HEK293 (cell line): ENCODE results near the gene METTL25B.
A peak's percentile ranks its signal among the peaks of the same experiment; 100 is the strongest.

Experiments used
- CTCF ChIA-PET: fragments of 350-600 bp; formaldehyde crosslinking; extraction: SDS; loops from one replicate; lab custom pipeline; 2021; ENCODE audit warnings: antibody characterized with exemption; lab: Yijun Ruan, JAX
- POLR2A ChIA-PET: fragments of 300-600 bp; formaldehyde crosslinking; extraction: SDS; loops from one replicate; lab custom pipeline; 2020; ENCODE audit warnings: antibody characterized with exemption, inconsistent platforms; lab: Yijun Ruan, JAX
- H3K27ac ChIP-seq: fragments of 200-500 bp; sonication (Bioruptor generic); 2 replicates; pipeline ENCODE4 v1.5.1; 2014; ENCODE audit warnings: low read depth, low read length, control low read depth, inconsistent platforms; ENCODE audit errors: extremely low read depth
- H3K36me3 ChIP-seq, 2 experiments: fragments of 200-500 bp in 1 of 2; sonication (Bioruptor generic) in 1 of 2; 1 replicate in 1 of 2; 2 replicates in 1 of 2; pipeline ENCODE4 v1.5.1; 2014 to 2017; ENCODE audit warnings: inconsistent platforms in 2 of 2, low read length in 2 of 2; ENCODE audit not compliant: control insufficient read depth in 2 of 2, insufficient read depth in 1 of 2
- H3K4me1 ChIP-seq: fragments of 200-500 bp; sonication (Bioruptor generic); 2 replicates; pipeline ENCODE4 v1.5.1; 2014; ENCODE audit warnings: mild to moderate bottlenecking, low read length, inconsistent platforms; ENCODE audit not compliant: control insufficient read depth, insufficient read depth
- H3K4me3 ChIP-seq: 2 replicates; pipeline ENCODE4 v1.5.1; 2011; ENCODE audit warnings: low read depth, mild to moderate bottlenecking, control low read depth, low read length, moderate library complexity
- H3K9me3 ChIP-seq: fragments of 200-500 bp; sonication (Bioruptor generic); 2 replicates; pipeline ENCODE4 v1.5.1; 2014; ENCODE audit warnings: low read depth, low read length, inconsistent platforms; ENCODE audit not compliant: control insufficient read depth, insufficient read depth
- SCRT1 ChIP-seq: fragments of 450-650 bp; formaldehyde crosslinking; IDR thresholded peaks from 2 replicates; pipeline ENCODE4 v1.5.1; 2016; ENCODE audit warnings: missing biosample characterization, missing genetic modification characterization, borderline replicate concordance
- ZNF214 ChIP-seq: fragments of 450-650 bp; formaldehyde crosslinking; IDR thresholded peaks from 2 replicates; pipeline ENCODE4 v1.5.1; 2017; ENCODE audit warnings: missing biosample characterization, mild to moderate bottlenecking, missing genetic modification characterization, borderline replicate concordance
- ZNF223 ChIP-seq: fragments of 450-650 bp; formaldehyde crosslinking; IDR thresholded peaks from 2 replicates; pipeline ENCODE4 v1.5.1; 2016; ENCODE audit warnings: missing biosample characterization, missing genetic modification characterization
- ZNF366 ChIP-seq: fragments of 450-650 bp; formaldehyde crosslinking; conservative IDR thresholded peaks from 2 replicates; pipeline ENCODE4 v1.5.1; 2016; ENCODE audit warnings: missing biosample characterization, missing genetic modification characterization
- ZNF585B ChIP-seq: fragments of 450-650 bp; formaldehyde crosslinking; IDR thresholded peaks from 2 replicates; pipeline ENCODE4 v1.5.1; 2016; ENCODE audit warnings: missing biosample characterization, missing genetic modification characterization
- ZNF600 ChIP-seq: fragments of 450-650 bp; formaldehyde crosslinking; IDR thresholded peaks from 2 replicates; pipeline ENCODE4 v1.5.1; 2016; ENCODE audit warnings: missing biosample characterization, missing genetic modification characterization
- ZNF654 ChIP-seq: fragments of 450-650 bp; formaldehyde crosslinking; IDR thresholded peaks from 2 replicates; pipeline ENCODE4 v1.5.1; 2016; ENCODE audit warnings: low read depth, missing biosample characterization, missing genetic modification characterization
- ZNF660 ChIP-seq: fragments of 450-650 bp; IDR thresholded peaks from 2 replicates; pipeline ENCODE4 v1.5.1; 2018; ENCODE audit warnings: missing biosample characterization, mild to moderate bottlenecking, missing genetic modification characterization
- ZNF776 ChIP-seq: fragments of 450-650 bp; formaldehyde crosslinking; IDR thresholded peaks from 2 replicates; pipeline ENCODE4 v1.5.0; 2017; ENCODE audit warnings: missing biosample characterization, missing genetic modification characterization, borderline replicate concordance
- ZSCAN16 ChIP-seq: fragments of 450-650 bp; formaldehyde crosslinking; IDR thresholded peaks from 2 replicates; pipeline ENCODE4 v1.5.1; 2016; ENCODE audit warnings: missing biosample characterization, missing genetic modification characterization
- TF ChIP-seq, protein P1 (sequence below): fragments of 450-650 bp; formaldehyde crosslinking; IDR thresholded peaks from 2 replicates; pipeline ENCODE4 v1.5.1; 2016; ENCODE audit warnings: missing biosample characterization, missing genetic modification characterization
- TF ChIP-seq, protein P2 (sequence below): fragments of 450-650 bp; formaldehyde crosslinking; IDR thresholded peaks from 2 replicates; pipeline ENCODE4 v1.5.1; 2016; ENCODE audit warnings: missing biosample characterization, missing genetic modification characterization, borderline replicate concordance
- TF ChIP-seq, protein P3 (sequence below): fragments of 450-650 bp; formaldehyde crosslinking; IDR thresholded peaks from 2 replicates; pipeline ENCODE4 v1.5.1; 2016; ENCODE audit warnings: missing biosample characterization, missing genetic modification characterization
- TF ChIP-seq, protein P4 (sequence below): fragments of 450-650 bp; formaldehyde crosslinking; IDR thresholded peaks from 2 replicates; pipeline ENCODE4 v1.5.1; 2016; ENCODE audit warnings: missing biosample characterization, missing genetic modification characterization
- TF ChIP-seq, protein P5 (sequence below): fragments of 450-650 bp; formaldehyde crosslinking; IDR thresholded peaks from 2 replicates; pipeline ENCODE4 v1.5.0; 2017; ENCODE audit warnings: missing biosample characterization, missing genetic modification characterization, borderline replicate concordance

METTL25B gene

DNA sequence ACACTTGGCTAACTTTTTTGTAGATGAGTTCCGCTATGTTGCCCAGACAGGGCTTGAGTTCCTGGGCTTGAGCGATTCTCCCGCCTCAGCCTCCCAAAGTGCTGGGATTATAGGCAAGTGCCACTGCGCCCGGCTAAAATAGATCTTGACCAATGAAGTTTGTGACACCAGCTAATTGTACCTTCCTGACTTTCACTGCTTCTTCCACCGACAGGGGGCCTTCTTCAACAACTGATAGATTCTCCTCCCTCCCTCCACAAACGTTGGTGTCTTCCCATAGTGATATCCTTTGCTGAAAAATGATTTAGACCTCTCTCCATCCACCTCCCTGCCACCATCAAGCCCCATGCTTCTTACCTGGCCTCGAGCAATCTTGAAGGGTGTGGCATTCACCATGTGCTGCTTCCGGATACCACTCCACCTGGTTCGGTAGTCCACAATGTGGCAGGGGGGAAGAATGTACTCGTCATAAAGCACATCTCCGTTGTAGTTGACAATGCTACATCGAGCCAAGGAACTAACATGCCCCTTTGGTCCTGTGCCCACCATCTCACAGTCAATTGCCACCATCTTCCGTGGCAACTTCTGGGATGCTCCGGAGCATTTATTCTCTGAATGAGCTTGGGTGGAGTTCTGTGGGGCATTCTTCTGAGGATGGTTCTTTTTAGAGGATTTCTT is 1.6 kb upstream of the METTL25B start (continued):
- TF ChIP-seq, protein P1, sequence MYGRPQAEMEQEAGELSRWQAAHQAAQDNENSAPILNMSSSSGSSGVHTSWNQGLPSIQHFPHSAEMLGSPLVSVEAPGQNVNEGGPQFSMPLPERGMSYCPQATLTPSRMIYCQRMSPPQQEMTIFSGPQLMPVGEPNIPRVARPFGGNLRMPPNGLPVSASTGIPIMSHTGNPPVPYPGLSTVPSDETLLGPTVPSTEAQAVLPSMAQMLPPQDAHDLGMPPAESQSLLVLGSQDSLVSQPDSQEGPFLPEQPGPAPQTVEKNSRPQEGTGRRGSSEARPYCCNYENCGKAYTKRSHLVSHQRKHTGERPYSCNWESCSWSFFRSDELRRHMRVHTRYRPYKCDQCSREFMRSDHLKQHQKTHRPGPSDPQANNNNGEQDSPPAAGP (tag by site-specific recombination): peak; percentile 19; the same call in 1 of the 2 replicates
- TF ChIP-seq ZNF223 (no peak), ZNF585B (tag by site-specific recombination) (no peak), ZNF776 (tag by site-specific recombination) (no peak), ZNF654 (tag by site-specific recombination) (peak; percentile 81), ZNF660 (tag by site-specific recombination) (peak; percentile 34; the same call in 1 of the 2 replicates), ZNF214 (tag by site-specific recombination) (no peak)
- TF ChIP-seq, protein P2, sequence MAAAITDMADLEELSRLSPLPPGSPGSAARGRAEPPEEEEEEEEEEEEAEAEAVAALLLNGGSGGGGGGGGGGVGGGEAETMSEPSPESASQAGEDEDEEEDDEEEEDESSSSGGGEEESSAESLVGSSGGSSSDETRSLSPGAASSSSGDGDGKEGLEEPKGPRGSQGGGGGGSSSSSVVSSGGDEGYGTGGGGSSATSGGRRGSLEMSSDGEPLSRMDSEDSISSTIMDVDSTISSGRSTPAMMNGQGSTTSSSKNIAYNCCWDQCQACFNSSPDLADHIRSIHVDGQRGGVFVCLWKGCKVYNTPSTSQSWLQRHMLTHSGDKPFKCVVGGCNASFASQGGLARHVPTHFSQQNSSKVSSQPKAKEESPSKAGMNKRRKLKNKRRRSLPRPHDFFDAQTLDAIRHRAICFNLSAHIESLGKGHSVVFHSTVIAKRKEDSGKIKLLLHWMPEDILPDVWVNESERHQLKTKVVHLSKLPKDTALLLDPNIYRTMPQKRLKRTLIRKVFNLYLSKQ (tag by site-specific recombination): no peak
- TF ChIP-seq, protein P3, sequence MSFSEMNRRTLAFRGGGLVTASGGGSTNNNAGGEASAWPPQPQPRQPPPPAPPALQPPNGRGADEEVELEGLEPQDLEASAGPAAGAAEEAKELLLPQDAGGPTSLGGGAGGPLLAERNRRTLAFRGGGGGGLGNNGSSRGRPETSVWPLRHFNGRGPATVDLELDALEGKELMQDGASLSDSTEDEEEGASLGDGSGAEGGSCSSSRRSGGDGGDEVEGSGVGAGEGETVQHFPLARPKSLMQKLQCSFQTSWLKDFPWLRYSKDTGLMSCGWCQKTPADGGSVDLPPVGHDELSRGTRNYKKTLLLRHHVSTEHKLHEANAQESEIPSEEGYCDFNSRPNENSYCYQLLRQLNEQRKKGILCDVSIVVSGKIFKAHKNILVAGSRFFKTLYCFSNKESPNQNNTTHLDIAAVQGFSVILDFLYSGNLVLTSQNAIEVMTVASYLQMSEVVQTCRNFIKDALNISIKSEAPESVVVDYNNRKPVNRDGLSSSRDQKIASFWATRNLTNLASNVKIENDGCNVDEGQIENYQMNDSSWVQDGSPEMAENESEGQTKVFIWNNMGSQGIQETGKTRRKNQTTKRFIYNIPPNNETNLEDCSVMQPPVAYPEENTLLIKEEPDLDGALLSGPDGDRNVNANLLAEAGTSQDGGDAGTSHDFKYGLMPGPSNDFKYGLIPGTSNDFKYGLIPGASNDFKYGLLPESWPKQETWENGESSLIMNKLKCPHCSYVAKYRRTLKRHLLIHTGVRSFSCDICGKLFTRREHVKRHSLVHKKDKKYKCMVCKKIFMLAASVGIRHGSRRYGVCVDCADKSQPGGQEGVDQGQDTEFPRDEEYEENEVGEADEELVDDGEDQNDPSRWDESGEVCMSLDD (tag by site-specific recombination): no peak
- TF ChIP-seq, protein P4, sequence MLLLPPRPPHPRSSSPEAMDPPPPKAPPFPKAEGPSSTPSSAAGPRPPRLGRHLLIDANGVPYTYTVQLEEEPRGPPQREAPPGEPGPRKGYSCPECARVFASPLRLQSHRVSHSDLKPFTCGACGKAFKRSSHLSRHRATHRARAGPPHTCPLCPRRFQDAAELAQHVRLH (tag by site-specific recombination): peak; percentile 54; the same call in 1 of the 2 replicates
- TF ChIP-seq, protein P5, sequence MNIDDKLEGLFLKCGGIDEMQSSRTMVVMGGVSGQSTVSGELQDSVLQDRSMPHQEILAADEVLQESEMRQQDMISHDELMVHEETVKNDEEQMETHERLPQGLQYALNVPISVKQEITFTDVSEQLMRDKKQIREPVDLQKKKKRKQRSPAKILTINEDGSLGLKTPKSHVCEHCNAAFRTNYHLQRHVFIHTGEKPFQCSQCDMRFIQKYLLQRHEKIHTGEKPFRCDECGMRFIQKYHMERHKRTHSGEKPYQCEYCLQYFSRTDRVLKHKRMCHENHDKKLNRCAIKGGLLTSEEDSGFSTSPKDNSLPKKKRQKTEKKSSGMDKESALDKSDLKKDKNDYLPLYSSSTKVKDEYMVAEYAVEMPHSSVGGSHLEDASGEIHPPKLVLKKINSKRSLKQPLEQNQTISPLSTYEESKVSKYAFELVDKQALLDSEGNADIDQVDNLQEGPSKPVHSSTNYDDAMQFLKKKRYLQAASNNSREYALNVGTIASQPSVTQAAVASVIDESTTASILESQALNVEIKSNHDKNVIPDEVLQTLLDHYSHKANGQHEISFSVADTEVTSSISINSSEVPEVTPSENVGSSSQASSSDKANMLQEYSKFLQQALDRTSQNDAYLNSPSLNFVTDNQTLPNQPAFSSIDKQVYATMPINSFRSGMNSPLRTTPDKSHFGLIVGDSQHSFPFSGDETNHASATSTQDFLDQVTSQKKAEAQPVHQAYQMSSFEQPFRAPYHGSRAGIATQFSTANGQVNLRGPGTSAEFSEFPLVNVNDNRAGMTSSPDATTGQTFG (tag by site-specific recombination): no peak

DNA sequence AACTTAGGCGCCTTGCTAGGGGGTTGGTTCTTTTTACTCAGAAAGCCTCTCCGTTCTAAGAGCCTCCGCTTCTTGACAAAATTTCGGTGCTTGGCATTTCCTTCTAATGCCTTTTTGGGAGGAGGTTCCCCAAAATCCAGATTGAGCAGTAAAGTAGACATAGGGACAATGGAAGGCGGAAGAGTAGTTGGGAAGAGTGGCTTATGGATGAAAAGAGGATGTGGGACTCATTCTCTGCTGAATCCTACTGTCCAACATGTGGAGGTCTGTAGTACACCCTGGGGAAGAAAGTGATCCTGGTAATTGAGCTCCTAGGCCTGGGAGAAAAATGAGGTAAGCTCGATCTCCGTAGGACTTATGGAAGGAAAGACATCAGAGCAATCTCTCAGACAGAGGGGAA is 777 bp upstream of the METTL25B start:
- Histone ChIP-seq H3K9me3 (no peaks in the 10 kb centered on the region), H3K36me3 (peaks cover 4 to 57% of the 10 kb centered on the region in 2 experiments; a peak in 2 of 3 replicates), H3K27ac (peak overlapping the region; percentile 67; the same call in 1 of the 2 replicates)
- TF ChIP-seq ZSCAN16 (tag by site-specific recombination): no peak
- no peak for TF ChIP-seq ZNF600 (tag by site-specific recombination)
- TF ChIP-seq SCRT1 (tag by site-specific recombination): no peak
- TF ChIP-seq ZNF366 (tag by site-specific recombination): peak; percentile 52; the same call in 1 of the 2 replicates
- TF ChIP-seq, all 188 proteins: peak for 1
- ChIA-PET POLR2A (interaction anchor here (1.3 to 4.8 kb wide), 11 partner anchors 14 to 133 kb away, joined by 5 to 84 read pairs (median 14); partner anchors contain the start of genes HAPLN2, HDGF, MRPL24 and NTRK1), CTCF (interaction anchor here (0.6 to 10.1 kb wide), 25 partner anchors 12 to 346 kb away, joined by 3 to 526 read pairs (median 22); partner anchors contain the start of genes CRABP2, INSRR, MRPL24 and NES)
- H3K4me1 ChIP-seq: peaks cover 7% of the 10 kb centered on the region
- H3K4me3 ChIP-seq: peak overlapping the region; percentile 85
